GM12865 (cell line): ENCODE measurements around the gene BPIFB4.
"Not testable (repeated sequence)": the region's sequence is repeated elsewhere in the genome, so short reads cannot be mapped to it uniquely, and the experiment has no call there.

Source experiments
- DNase-seq: peaks from one replicate; pipeline ENCODE4 v3.0.0; 2010; ENCODE audit warnings: low read depth
- H3K4me3 ChIP-seq: 2 replicates; pipeline ENCODE4 v1.5.1; 2011; ENCODE audit warnings: mild to moderate bottlenecking, low read depth, low read length, control low read depth
- TF ChIP-seq, protein P1 (sequence below): IDR thresholded peaks from 2 replicates; pipeline ENCODE4 v1.5.1; 2011; ENCODE audit warnings: low read length, control low read depth, low read depth, inconsistent platforms; ENCODE audit not compliant: insufficient read depth; ENCODE audit errors: missing control alignments

BPIFB4 gene

DNA sequence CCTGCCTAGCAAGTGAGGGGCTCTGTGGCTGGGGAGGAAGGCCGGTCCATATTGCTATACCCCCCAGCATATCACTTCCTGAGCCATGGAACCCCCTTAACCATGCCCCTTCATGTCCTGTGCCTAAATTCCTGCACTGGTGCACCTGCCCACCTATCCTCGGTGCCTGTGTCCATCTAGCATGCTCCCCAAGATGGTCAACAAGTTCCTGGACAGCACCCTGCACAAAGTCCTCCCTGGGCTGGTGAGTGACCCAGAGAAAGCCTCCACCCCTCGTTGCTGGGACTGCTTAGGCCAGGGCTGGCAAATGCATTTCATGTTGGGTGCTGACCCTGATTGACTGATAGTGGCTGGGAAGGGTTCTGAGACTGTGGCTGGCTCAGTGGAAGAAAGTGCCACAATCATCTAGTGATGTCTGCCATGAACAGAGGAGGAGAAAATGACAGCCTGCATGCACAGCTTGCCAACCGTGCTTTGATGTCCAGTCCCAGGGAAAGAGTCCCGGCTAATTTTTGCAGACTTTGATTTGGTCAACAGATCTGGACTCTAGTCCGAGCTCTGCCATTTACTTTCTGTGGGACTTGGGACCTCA lies 44.4 kb upstream of the BPIFB4 start:
- H3K4me3 ChIP-seq, result no peak overlapping the region
- TF ChIP-seq, protein P1, sequence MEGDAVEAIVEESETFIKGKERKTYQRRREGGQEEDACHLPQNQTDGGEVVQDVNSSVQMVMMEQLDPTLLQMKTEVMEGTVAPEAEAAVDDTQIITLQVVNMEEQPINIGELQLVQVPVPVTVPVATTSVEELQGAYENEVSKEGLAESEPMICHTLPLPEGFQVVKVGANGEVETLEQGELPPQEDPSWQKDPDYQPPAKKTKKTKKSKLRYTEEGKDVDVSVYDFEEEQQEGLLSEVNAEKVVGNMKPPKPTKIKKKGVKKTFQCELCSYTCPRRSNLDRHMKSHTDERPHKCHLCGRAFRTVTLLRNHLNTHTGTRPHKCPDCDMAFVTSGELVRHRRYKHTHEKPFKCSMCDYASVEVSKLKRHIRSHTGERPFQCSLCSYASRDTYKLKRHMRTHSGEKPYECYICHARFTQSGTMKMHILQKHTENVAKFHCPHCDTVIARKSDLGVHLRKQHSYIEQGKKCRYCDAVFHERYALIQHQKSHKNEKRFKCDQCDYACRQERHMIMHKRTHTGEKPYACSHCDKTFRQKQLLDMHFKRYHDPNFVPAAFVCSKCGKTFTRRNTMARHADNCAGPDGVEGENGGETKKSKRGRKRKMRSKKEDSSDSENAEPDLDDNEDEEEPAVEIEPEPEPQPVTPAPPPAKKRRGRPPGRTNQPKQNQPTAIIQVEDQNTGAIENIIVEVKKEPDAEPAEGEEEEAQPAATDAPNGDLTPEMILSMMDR, result no peak
- DNase-seq, result no peak

DNA sequence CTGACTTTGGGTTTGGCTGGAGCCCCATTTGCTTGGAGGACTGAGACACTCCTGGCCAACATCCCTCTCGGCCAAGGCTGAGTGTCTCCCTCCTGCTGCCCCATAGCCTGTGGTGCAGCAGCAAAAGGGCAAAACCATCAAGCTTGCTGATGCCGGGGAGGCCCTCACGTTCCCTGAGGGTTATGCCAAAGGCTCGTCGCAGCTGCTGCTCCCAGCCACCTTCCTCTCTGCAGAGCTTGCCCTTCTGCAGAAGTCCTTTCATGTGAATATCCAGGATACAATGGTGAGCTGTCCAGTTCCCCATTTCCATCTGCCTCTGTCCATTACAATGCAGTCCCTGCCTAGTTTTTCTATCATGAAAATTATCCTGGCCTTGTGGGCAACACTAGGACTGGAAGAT lies 42.0 kb upstream of the BPIFB4 start:
- DNase-seq, result no peak
- TF ChIP-seq, protein P1, result no peak
- no peak overlapping the region for H3K4me3 ChIP-seq

DNA sequence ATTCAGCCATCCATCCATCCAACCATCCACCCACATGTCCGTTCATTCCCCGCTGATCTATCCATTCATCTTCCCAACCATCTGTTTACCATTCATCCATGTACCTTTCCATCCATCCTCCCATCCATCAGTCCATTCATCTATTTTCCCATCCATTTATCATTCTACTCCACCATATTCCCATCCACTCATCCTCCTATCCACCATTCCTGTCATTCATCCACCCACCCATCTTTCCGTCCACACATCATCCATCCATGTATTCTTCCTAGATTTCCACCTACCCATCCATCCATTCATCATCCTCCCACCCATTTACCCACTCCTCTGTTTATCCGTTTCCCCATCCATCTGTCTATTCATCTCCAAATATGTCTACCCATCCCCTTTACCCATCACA lies 41.2 kb upstream of the BPIFB4 start:
- H3K4me3 ChIP-seq, result no peak overlapping the region
- TF ChIP-seq, protein P1, result no peak
- DNase-seq, result no peak

DNA sequence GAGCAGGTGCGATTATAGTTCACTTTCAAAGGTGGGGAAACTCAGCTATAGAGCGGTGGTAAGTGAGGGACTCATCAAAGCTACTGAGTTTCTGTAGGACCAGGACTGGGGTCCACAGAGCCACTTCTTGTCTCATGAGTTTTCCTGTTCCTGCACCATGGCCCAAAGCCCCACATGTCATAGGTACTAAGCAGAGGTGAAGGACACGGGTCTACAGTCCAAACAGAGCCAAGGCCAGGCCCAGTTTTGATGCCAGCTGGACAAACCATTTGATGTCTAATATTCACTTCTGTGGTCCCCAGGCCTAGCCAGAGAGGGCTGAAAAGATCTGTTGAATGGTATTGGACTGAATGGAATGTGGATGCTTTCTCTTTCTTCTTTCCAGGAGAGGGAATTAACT lies 37.0 kb upstream of the BPIFB4 start:
- DNase-seq, result no peak
- H3K4me3 ChIP-seq, result no peak overlapping the region
- TF ChIP-seq, protein P1, result no peak

DNA sequence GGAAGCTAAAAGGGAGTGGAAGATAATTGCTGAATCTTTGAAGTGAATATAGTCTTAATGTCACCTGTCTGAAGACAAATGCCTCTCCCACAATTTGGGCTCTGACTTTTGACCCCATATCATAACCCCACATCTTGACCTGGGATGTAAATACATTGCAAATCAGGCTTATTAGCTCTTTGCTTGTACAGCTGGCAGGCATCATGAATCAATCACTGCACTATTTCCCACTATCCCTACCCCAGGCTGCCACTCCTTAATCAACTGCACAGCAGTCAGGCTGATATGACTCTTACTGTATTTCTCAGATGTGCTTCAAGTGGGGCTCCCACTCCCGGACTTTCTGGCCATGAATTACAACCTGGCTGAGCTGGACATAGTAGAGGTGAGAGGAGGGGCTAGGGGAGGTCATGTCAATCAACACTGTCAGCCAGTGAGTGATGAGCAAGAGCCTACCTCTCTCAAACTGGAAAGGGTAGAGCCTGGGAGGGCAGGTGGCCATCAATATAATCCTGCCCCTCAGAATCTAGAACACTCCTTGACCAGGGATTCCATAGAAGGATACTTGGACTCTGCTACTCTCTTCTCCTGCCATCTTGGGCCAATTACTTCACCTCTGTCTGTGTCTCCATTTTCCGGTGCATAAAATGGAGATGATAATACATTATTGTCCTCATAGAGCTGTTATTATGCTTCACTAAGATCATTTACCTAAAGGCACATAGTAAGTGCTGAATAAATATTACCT lies 36.3 kb upstream of the BPIFB4 start:
- DNase-seq, result no peak
- TF ChIP-seq, protein P1, result no peak
- no peak overlapping the region for H3K4me3 ChIP-seq

DNA sequence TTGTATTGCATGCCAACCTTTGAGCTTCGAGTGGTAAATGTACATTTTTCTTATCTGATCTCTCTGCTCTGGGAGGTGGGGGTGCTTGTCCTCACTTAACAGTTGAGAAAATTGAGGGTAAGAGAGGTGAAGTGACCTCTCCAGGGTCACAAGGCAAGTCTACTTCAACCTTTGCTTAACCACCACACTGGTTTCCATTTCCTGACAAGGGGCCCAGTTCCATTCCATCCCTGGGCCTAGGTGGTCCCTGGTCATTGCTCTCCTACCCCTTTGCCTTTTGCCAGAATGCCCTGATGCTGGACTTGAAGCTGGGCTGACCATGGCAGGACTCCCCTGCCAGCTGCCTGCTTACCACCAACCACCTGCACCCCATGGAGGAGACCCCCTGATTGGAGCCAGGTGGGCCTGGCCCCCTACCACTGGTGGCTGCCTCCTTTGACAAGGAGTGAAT lies 35.7 kb upstream of the BPIFB4 start:
- TF ChIP-seq, protein P1, result no peak
- no peak overlapping the region for H3K4me3 ChIP-seq
- no peak for DNase-seq

DNA sequence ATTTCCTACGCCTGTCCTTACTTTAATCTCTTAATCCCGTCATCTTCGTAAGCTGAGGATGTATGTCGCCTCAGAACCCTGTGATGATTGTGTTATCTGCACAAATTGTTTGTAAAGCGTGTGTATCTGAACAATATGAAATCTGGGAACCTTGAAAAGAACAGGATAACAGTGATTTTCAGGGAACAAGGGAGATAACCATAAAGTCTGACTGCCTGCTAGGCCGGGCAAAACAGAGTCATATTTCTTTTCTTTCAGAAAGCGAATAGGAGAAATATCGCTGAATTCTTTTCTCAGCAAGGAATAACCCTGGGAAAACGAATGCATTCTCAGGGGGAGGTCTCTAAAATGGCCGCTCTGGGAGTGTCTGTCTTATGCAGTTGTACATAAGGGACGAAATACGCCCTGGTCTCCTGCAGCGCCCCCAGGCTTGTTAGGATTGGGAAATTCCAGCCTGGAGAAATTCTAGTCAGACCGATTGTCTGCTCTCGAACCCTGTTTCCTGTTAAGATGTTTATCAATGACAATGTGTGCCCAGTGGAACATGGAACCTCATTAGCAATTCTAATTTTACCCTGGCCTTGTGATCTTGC lies 34.2 kb upstream of the BPIFB4 start:
- not testable (repeated sequence) for H3K4me3 ChIP-seq, DNase-seq
